ENCODE results near the gene BCL2L1. TPM values are rescaled to one million over a fixed set of nuclear protein-coding genes. Genes with fewer than 3 reads are reported as not detected.

BCL2L1 gene
- total RNA-seq, 1 experiment from 2014 or later = 469 TPM

DNA sequence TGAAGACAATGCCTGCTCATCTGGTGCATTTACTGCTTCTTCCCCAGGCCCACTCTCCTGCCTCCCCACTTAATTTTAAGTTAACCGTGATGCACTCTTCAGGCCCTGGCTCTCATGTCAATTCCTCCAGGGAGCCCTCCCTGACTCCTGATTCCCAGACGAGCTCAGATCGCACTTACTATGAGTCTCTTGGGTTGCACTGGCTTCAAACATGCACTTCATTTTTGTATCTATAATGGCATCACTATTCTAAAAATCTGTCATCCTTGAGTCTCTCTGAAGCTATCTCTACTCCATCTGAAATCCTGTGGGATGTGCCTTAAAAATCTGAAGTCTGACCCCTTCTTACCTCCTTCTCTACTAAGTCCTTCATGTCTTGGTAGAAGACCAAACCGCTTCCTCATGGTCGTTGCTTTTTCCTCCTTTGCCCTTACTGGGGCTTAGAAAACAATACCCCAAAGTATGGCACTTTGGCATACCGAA lies 60.3 kb downstream of the BCL2L1 start:
- peaks cover 89% of the 10 kb centered on the region for H3K36me3 Mint-ChIP-seq (ENCODE audit: insufficient read depth, unreplicated experiment)
- peaks cover 74% of the 10 kb centered on the region for H3K4me1 Mint-ChIP-seq (ENCODE audit: low read depth, unreplicated experiment)
- Histone ChIP-seq H3K4me1 (peaks cover 61% of the 10 kb centered on the region), H3K36me3 (ENCODE audit: control insufficient read depth, insufficient read depth, low read length) (peaks cover 14% of the 10 kb centered on the region), H3K4me3 (ENCODE audit: low read depth, low read length) (no peak overlapping the region), H3K9me3 (no peaks in the 10 kb centered on the region), H3K27me3 (replicated peaks; ENCODE audit: control insufficient read depth, insufficient read depth, low read length) (no peaks in the 10 kb centered on the region)
- intact Hi-C loops (cut with micrococcal nuclease; ENCODE audit: unreplicated experiment) = loop anchor here (1.0 kb wide), 1 partner anchor 28 kb away; no protein-coding TSS in a partner anchor
- peak overlapping the region; percentile 79 for H3K27ac Mint-ChIP-seq (ENCODE audit: unreplicated experiment)
- ChIA-PET POLR2A (interaction anchor here (0.6 to 3.4 kb wide), 12 partner anchors 16 to 61 kb away, joined by 3 to 68 read pairs (median 6); partner anchors contain the start of gene BCL2L1), CTCF (interaction anchor here (1.0 to 7.1 kb wide), 16 partner anchors 9 to 100 kb away, joined by 3 to 394 read pairs (median 10); partner anchors contain the start of gene BCL2L1)
- no peaks in the 10 kb centered on the region for H3K9me3 Mint-ChIP-seq (ENCODE audit: unreplicated experiment)
- DNase-seq = no peak
- TF ChIP-seq, protein P1, sequence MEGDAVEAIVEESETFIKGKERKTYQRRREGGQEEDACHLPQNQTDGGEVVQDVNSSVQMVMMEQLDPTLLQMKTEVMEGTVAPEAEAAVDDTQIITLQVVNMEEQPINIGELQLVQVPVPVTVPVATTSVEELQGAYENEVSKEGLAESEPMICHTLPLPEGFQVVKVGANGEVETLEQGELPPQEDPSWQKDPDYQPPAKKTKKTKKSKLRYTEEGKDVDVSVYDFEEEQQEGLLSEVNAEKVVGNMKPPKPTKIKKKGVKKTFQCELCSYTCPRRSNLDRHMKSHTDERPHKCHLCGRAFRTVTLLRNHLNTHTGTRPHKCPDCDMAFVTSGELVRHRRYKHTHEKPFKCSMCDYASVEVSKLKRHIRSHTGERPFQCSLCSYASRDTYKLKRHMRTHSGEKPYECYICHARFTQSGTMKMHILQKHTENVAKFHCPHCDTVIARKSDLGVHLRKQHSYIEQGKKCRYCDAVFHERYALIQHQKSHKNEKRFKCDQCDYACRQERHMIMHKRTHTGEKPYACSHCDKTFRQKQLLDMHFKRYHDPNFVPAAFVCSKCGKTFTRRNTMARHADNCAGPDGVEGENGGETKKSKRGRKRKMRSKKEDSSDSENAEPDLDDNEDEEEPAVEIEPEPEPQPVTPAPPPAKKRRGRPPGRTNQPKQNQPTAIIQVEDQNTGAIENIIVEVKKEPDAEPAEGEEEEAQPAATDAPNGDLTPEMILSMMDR (IDR thresholded peaks at IDR 0.05; ENCODE audit: insufficient read depth in 1 of 2, low read depth in 1 of 2, low read length in 1 of 2, severe bottlenecking in 1 of 2, unreplicated experiment in 1 of 2) = no peak
- H3K4me3 Mint-ChIP-seq (ENCODE audit: unreplicated experiment) = peak overlapping the region; percentile 43
- TSS peak; percentile 3 for BruUV-seq (replicated peaks)
- no peaks in the 10 kb centered on the region for H3K27me3 Mint-ChIP-seq (ENCODE audit: insufficient read depth, unreplicated experiment)

DNA sequence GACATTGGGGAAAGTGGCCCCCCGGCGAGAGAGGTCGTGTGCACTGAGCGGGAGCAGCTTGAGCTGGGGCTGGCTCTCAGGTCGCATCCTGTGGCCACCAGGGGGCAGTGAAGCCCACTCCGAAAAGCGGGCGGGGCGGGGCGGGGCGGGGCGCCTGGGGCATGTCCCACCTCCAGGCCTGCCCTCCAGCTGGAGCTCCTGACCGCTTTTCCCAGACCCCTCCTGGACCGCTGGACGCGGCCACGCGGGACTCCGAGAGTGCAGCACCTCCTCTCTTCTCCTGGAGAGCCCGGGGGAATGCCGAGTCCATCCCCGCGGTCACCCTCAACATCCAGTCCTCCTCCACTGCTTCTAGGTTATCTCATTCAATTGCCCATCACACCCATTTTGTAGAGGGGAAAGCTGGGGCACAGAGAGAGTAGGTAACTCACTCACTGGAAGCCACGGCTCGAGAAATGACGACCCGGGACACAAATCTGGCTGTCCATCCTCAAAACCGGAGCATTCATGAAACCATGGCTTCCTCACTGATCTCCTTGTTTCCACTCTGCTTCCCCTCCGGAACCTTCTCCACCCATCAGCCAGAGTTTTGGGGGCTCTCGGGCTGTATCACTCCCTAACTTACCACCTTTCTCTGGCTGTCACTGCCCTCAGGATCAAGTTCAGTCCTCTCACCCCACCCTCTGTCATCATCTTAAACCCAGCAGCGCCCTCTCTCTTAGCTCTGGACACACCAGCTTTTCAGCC lies 60.9 kb downstream of the BCL2L1 start:
- Mint-ChIP-seq H3K4me3 (ENCODE audit: unreplicated experiment) (peak overlapping the region; percentile 43), H3K4me1 (ENCODE audit: low read depth, unreplicated experiment) (peaks cover 68% of the 10 kb centered on the region), H3K9me3 (ENCODE audit: unreplicated experiment) (no peaks in the 10 kb centered on the region), H3K27ac (ENCODE audit: unreplicated experiment) (peak overlapping the region; percentile 79), H3K27me3 (ENCODE audit: insufficient read depth, unreplicated experiment) (no peaks in the 10 kb centered on the region), H3K36me3 (ENCODE audit: insufficient read depth, unreplicated experiment) (peaks cover 89% of the 10 kb centered on the region)
- ChIA-PET POLR2A (interaction anchor here (0.6 to 3.4 kb wide), 17 partner anchors 16 to 77 kb away, joined by 3 to 68 read pairs (median 5); partner anchors contain the start of genes BCL2L1 and TPX2), CTCF (interaction anchor here (0.5 to 7.1 kb wide), 30 partner anchors 8 to 1019 kb away, joined by 3 to 394 read pairs (median 6); partner anchors contain the start of genes BCL2L1 and TPX2)
- Histone ChIP-seq H3K27me3 (replicated peaks; ENCODE audit: control insufficient read depth, insufficient read depth, low read length) (no peaks in the 10 kb centered on the region), H3K4me1 (peaks cover 57% of the 10 kb centered on the region), H3K36me3 (ENCODE audit: control insufficient read depth, insufficient read depth, low read length) (peaks cover 14% of the 10 kb centered on the region), H3K9me3 (no peaks in the 10 kb centered on the region), H3K4me3 (ENCODE audit: low read depth, low read length) (no peak overlapping the region)
- DNase-seq = peak; percentile 87 to 90
- intact Hi-C loops (cut with micrococcal nuclease; ENCODE audit: unreplicated experiment) = loop anchor here (1.0 kb wide), 2 partner anchors 27 to 62 kb away; no protein-coding TSS in a partner anchor
- TSS peak; percentile 93 for BruUV-seq (replicated peaks)
- TF ChIP-seq, protein P1 (IDR thresholded peaks at IDR 0.05; ENCODE audit: insufficient read depth in 1 of 2, low read depth in 1 of 2, low read length in 1 of 2, severe bottlenecking in 1 of 2, unreplicated experiment in 1 of 2) = peak; percentile 93 to 98

DNA sequence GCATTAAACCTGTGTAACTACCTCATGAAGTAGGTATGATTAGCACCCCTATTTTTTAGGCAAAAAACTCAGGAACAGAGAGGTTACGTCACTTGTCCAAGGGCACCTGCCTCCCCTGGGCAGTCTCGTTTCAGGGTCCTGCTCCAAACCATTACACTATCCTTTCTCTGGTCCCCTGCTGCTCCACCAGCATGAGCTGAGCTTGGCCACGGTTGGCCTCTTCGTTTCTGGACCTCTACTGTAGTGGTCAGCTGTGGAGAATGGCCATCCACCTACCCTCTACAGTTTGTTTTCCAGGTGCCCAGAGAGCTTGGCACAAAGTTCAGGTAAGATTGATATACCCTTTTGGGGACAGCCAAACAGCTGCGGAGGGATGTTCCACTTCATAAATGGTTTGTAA lies 68.1 kb downstream of the BCL2L1 start:
- POLR2A ChIA-PET = no interaction called here
- intact Hi-C loops (cut with micrococcal nuclease; ENCODE audit: unreplicated experiment) = no loop called here
- CTCF ChIA-PET = interaction anchor here (0.7 to 2.6 kb wide), 2 partner anchors 41 to 69 kb away, joined by 4 to 20 read pairs; no protein-coding TSS in a partner anchor

More for the DNA sequence above, 68.1 kb downstream of the BCL2L1 start:
- H3K9me3 ChIP-seq = no peaks in the 10 kb centered on the region
- no peak for DNase-seq
- H3K4me3 Mint-ChIP-seq (ENCODE audit: unreplicated experiment) = no peak overlapping the region
- no peaks in the 10 kb centered on the region for H3K36me3 ChIP-seq (ENCODE audit: control insufficient read depth, insufficient read depth, low read length)
- peaks cover 68% of the 10 kb centered on the region for H3K36me3 Mint-ChIP-seq (ENCODE audit: insufficient read depth, unreplicated experiment)
- BruUV-seq (replicated peaks) = no TSS peak
- peak overlapping the region; percentile 28 for H3K27ac Mint-ChIP-seq (ENCODE audit: unreplicated experiment)
- no peaks in the 10 kb centered on the region for H3K9me3 Mint-ChIP-seq (ENCODE audit: unreplicated experiment)
- no peak overlapping the region for H3K4me3 ChIP-seq (ENCODE audit: low read depth, low read length)
- TF ChIP-seq, protein P1 (IDR thresholded peaks at IDR 0.05; ENCODE audit: insufficient read depth in 1 of 2, low read depth in 1 of 2, low read length in 1 of 2, severe bottlenecking in 1 of 2, unreplicated experiment in 1 of 2) = no peak
- H3K27me3 ChIP-seq (replicated peaks; ENCODE audit: control insufficient read depth, insufficient read depth, low read length) = no peaks in the 10 kb centered on the region
- no peaks in the 10 kb centered on the region for H3K4me1 ChIP-seq
- peaks cover 7% of the 10 kb centered on the region for H3K4me1 Mint-ChIP-seq (ENCODE audit: low read depth, unreplicated experiment)
- H3K27me3 Mint-ChIP-seq (ENCODE audit: insufficient read depth, unreplicated experiment) = no peaks in the 10 kb centered on the region

All from Caco-2 (cell line).